Measurements from ENCODE around the gene PTPN12. TPM values are rescaled to one million over a fixed set of nuclear protein-coding genes. Genes with fewer than 3 reads are reported as not detected.
"Not testable (repeated sequence)": the region's sequence is repeated elsewhere in the genome, so short reads cannot be mapped to it uniquely, and the experiment has no call there.

Gene PTPN12
- total RNA-seq, 1 donor from 2014 or later, result 12.4 TPM

DNA sequence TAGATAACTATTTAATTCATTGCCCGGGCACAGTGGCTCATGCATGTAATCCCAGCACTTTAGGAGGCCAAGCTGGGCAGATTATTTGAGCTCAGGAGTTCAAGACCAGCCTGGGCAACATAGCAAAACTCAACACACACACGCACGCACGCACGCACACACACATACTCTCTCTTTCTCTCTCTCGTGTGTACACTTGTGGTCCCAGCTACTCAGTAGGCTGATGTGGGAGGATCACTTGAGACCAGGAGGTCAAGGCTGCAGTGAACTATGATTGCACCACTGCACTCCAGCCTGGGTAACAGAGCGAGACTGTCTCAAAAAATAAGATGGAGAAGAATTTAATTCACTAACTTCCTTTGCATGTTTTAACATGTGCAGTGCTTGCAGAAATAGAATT is 38.1 kb downstream of the PTPN12 start:
- DNase-seq (ENCODE audit: low spot score) (no peak), ATAC-seq (no peak)

DNA sequence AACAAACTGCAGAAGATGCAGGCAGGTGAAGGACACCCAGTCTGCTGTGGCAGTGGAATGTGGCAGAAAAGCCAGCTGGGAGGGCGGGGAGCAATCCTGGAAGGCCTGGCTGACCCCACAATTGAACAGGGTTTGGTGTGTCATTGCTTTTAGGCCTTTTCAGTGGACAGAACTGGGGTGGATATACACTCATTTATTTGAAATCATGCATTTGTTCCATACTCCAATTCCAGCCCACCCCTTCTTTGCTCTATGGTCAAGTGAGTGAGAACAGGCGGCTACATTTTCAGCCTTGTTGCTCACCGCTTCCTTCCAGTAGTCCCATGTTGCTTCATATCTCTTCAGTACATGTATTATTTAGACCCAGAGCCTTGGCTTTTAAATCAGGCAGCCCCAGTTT is 39.8 kb downstream of the PTPN12 start:
- ATAC-seq, result no peak
- DNase-seq (ENCODE audit: low spot score), result no peak

GRCh38 chr7:77579797-77580196 is 42.7 kb downstream of the PTPN12 start:
- no peak for ATAC-seq
- no peak for DNase-seq (ENCODE audit: low spot score)

GRCh38 chr7:77580762-77581350 is 43.8 kb downstream of the PTPN12 start:
- no peak for DNase-seq (ENCODE audit: low spot score)
- ATAC-seq, result no peak

- ATAC-seq, result no peak
Measured at GRCh38 chr7:77587272-77587671, 50.2 kb downstream of the PTPN12 start.

GRCh38 chr7:77600952-77601351 is 63.9 kb downstream of the PTPN12 start:
- DNase-seq (ENCODE audit: low spot score), result no peak

More at GRCh38 chr7:77587272-77587671, 50.2 kb downstream of the PTPN12 start:
- no peak for DNase-seq (ENCODE audit: low spot score)

DNA sequence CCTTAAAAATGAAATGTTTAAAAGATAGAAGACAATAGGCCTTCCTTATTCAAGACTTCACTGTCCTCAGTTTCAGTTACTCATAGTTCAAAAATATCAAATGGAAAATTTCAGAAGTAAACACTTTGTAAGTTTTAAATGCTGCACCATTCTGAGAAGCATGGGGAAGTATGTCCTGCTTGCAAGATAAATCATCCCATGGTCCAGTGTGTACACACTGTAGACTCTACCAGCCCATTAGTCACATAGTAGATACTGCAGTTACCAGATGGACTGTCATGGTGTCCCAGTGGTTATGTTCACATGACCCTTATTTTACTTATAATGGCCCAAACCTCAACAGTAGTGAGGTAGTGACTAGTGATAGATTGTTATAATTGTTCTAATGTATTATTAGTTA is 69.5 kb downstream of the PTPN12 start:
- no peak for ATAC-seq
- no peak for DNase-seq (ENCODE audit: low spot score)

More at GRCh38 chr7:77600952-77601351, 63.9 kb downstream of the PTPN12 start:
- ATAC-seq, result no peak

DNA sequence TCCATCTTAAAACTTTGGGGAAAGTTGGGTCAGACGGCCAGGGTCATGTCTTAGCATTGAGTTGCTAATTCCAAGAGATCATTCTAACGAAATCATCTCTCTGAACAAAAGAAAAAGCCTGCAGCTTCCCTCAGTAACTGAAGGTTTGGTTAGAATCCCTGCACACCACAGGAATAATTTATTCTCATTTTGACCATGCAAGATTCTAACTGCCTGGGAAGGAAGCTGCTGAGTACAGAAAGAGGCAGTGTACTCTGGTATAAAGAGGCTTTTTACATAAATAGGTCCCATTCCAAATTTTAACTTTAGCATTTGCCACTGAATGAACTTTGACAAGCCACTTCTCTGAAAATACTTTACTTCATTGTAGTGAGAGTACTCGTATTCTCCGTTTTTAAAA is 82.2 kb downstream of the PTPN12 start:
- no peak for DNase-seq (ENCODE audit: low spot score)
- no peak for ATAC-seq

GRCh38 chr7:77626586-77627308 is 89.7 kb downstream of the PTPN12 start:
- DNase-seq (ENCODE audit: low spot score), result no peak

GRCh38 chr7:77627309-77627676 is 90.2 kb downstream of the PTPN12 start:
- ATAC-seq, result no peak

More at GRCh38 chr7:77626586-77627308, 89.7 kb downstream of the PTPN12 start:
- no peak for ATAC-seq

GRCh38 chr7:77629797-77630196 is 92.7 kb downstream of the PTPN12 start:
- ATAC-seq (no peak), DNase-seq (ENCODE audit: low spot score) (no peak)

More at GRCh38 chr7:77627309-77627676, 90.2 kb downstream of the PTPN12 start:
- no peak for DNase-seq (ENCODE audit: low spot score)

DNA sequence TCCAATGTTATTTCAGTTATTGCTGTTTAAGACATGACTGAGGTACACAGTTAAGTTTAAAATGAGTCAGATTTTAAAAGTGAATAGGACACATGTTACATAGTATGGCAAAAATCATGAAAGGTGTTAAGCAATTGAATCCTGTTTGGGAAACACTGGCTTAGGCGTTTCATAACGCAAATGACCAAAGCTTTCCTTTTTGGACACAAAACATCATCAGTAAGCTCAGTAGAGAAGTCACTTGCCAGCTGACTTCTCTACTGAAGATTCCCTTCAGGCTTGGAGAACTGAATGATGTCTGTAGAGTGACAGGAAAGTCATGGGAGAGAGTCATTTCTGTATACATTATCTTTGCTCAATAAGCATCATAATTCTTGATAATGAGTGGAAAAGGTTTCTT is 94.7 kb downstream of the PTPN12 start:
- DNase-seq (ENCODE audit: low spot score) (no peak), ATAC-seq (no peak)

DNA sequence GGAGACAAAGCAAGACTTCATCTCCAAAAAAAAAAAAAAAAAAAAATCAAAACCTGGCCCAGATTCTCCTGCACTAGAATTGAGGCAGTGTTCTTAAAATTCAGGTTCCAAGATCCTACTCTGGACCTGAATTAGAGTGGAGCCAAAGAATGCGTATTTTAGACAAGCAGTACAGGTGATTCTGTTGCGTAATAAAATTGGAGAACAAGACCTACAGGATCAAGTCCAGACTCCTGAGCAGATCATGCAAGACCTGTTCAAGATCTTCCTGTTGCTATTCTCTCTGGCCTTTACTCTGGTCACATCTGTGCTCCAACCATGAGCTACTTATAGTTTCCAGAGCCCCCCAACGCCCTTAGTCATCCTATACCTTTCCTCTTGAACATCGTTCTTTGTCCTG is 107.7 kb downstream of the PTPN12 start:
- ATAC-seq (peak; percentile 26), DNase-seq (ENCODE audit: low spot score) (no peak)

- DNase-seq (ENCODE audit: low spot score) (no peak), ATAC-seq (no peak)
Measured at GRCh38 chr7:77648742-77649338, 111.7 kb downstream of the PTPN12 start.

DNA sequence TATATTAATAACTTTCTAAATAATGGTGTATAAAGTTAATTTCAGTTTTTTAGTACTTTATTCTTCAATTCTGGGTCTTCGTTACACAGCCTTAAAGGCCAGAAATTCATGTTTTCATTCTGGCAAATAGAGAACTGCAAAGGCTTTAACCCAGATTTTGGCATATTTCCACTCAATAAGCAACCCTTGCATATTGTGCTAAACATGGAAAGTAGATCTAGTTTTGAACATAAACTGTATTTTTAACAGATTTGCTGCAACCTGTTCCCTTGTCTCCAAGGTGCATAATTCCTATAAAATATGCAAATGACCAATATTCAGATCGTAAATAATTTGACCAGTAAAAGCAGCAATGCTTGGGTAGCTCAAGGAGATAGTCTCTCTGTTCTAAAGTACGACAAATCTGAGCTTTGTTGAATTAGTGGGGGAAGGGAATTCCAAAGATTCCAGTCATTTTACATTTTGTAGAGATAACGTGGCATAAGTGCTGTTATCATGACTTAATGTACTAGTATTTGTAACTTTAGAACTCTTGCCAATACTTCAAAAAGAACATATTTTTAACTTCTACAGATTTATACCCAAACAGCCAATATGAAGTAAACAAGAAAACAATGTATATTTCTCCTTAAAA is 112.7 kb downstream of the PTPN12 start:
- no peak for DNase-seq (ENCODE audit: low spot score)
- ATAC-seq, result no peak

DNA sequence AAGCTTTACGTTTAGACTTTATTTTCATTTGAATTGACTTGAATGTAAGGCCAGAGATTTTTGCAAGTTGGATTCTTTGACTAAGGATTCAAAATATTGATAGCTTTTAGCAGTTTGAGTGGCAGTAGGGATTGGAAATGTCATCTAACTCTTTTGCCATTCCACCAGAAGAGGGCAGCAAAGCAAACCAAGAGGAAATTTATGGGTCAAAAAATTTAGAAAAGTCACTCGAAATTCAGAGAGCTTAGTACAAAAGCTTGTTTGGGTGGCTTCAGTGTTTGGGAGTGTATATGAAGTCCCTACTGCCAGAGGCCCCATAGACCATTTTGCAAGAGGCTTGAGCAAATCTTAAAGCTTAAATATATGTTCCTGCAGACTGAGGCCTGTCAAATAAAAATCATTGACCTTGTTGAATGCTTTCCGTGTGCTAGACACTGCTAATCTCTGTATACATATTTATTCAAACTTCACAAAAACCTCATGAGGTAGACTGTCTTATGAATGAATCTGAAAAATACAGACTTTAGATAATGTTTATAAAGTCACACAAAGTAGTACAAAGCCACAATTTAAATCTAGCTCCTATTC is 114.6 kb downstream of the PTPN12 start:
- ATAC-seq, result peak; percentile 70
- no peak for DNase-seq (ENCODE audit: low spot score)

DNA sequence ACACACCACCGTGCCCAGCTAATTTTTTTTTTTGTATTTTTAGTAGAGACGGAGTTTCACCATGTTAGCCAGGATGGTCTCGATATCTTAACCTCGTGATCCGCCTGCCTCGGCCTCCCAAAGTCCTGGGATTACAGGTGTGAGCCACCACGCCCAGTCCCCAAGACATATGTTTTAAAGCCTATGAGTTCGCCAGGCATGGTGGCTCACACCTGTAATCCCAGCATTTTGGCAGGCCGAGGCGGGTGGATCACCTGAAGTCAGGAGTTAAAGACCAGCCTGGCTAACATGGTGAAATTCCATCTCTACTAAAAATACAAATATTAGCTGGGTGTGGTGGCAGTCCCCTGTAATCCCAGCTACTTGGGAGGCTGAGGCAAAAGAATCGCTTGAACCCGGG is 115.7 kb downstream of the PTPN12 start:
- not testable (repeated sequence) for ATAC-seq; DNase-seq (ENCODE audit: low spot score)

DNA sequence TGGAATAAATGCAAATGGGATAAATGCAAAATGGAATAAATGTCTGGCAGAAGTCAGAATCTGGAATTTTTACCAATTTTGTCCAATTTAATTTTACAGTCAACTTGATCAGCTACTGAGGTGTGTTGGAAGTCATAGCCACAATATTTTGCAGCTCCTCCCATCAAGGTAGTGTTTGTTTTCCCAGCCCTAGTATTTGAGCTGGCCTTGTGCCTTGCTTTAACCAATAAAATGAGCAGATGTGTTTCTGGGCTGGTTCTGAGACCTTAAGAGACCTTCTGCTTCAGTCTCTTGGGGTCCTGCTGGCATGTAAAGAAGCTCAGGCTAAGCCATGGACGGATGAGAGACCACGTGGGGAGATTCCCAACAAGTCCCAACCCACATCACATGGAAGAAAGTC is 116.5 kb downstream of the PTPN12 start:
- ATAC-seq (peak; percentile 86), DNase-seq (ENCODE audit: low spot score) (no peak)

DNA sequence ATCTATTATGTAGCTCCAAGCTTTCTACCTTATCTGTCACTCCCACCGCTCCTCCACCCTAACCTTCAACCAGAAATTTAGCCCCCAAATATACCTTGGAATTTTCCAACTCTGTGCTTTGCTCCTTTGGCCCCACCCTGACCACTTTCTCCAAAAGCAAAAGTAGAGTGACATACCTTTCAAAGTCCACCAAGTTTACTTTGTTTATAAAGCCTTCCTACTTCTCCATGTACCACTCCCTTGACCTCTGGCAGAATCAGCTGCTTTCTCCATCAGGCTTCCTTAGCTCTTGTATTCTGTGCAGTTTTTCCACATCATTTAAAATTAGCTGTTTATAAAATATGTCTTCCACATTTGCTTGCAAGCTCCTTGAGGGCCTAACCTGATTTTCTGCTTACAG is 118.3 kb downstream of the PTPN12 start:
- DNase-seq (ENCODE audit: low spot score), result no peak
- ATAC-seq, result no peak

DNA sequence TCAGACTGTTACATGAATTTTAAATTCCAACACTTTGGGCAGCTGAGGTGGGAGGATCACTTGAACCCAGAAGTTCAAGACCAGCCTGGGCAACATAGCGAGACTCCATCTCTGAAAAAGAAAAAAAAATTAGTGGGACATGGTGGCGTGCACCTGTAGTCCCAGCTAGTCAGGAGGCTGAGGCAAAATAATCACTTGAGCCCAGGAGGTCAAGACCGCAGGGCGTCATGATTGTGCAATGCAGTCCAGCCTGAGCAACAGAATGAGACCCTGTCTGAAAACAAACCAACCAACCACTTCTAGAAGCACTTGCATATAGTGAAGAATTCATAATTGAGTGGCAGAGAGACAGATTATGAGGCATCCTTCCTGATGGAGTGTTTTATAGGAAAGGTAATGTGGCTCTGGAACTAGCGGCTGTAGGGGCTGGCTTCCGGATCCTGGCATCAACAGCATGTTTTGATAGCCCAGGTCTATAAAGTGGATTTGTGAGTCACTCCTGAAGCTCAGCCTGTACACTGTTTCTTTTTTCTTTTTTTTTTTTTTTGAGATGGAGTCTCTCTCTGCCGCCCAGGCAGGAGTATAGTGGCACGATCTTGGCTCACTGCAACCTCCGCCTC is 118.9 kb downstream of the PTPN12 start:
- ATAC-seq (no peak), DNase-seq (ENCODE audit: low spot score) (no peak)

All from left lobe of liver (tissue), 2 donors.